ENCODE data around the gene DPYD.

The DPYD gene

DNA sequence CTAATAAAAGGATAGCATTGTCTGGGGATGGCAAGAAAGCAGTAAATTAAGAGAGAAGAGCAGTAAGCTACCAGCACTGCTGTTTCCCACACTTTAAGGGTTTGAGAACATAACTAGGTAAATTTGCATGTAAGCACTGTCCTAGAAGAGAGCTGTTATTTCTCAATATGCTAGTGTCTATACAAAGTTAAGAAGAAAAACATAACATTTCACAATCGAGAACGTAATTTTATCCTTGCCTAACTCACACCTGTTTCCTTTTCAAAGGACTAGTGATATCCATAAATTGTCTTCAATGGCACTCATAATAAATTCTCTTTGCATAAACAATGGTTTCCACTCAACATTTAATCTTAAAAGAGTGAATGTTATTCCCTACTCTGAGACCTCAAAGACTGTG lies 623.2 kb downstream of the DPYD start:
- TF ChIP-seq, protein P1, sequence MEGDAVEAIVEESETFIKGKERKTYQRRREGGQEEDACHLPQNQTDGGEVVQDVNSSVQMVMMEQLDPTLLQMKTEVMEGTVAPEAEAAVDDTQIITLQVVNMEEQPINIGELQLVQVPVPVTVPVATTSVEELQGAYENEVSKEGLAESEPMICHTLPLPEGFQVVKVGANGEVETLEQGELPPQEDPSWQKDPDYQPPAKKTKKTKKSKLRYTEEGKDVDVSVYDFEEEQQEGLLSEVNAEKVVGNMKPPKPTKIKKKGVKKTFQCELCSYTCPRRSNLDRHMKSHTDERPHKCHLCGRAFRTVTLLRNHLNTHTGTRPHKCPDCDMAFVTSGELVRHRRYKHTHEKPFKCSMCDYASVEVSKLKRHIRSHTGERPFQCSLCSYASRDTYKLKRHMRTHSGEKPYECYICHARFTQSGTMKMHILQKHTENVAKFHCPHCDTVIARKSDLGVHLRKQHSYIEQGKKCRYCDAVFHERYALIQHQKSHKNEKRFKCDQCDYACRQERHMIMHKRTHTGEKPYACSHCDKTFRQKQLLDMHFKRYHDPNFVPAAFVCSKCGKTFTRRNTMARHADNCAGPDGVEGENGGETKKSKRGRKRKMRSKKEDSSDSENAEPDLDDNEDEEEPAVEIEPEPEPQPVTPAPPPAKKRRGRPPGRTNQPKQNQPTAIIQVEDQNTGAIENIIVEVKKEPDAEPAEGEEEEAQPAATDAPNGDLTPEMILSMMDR (IDR thresholded peaks at IDR 0.05; ENCODE audit: insufficient read depth, low read length, missing control alignments): no peak
- DNase-seq (ENCODE audit: low read depth, low spot score): no peak
- POLR2A ChIA-PET: no interaction called here
- no peak overlapping the region for H3K4me3 ChIP-seq (ENCODE audit: low read depth, low read length)
- CTCF ChIA-PET: no interaction called here

DNA sequence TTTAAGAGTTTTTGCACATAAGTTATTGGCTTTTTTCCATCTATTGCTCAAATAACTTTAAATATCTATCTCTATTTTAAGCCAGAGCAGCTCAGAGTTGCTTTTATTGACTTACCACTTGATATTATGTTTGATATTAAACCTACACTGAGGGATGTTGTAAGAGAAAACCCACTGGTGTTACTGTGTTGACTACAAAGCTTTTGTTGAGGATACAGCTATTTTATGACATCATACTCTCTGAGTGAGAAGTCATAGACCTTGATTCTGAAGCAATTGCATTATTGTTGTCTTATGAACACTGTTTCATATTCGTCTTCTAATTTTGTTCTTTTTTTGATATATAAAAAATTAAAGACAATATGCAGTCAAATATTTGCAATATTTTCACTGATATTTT lies 638.9 kb downstream of the DPYD start:
- TF ChIP-seq, protein P1 (IDR thresholded peaks at IDR 0.05; ENCODE audit: insufficient read depth, low read length, missing control alignments): no peak
- H3K4me3 ChIP-seq (ENCODE audit: low read depth, low read length): no peak overlapping the region
- POLR2A ChIA-PET: no interaction called here
- no peak for DNase-seq (ENCODE audit: low read depth, low spot score)
- CTCF ChIA-PET: no interaction called here

DNA sequence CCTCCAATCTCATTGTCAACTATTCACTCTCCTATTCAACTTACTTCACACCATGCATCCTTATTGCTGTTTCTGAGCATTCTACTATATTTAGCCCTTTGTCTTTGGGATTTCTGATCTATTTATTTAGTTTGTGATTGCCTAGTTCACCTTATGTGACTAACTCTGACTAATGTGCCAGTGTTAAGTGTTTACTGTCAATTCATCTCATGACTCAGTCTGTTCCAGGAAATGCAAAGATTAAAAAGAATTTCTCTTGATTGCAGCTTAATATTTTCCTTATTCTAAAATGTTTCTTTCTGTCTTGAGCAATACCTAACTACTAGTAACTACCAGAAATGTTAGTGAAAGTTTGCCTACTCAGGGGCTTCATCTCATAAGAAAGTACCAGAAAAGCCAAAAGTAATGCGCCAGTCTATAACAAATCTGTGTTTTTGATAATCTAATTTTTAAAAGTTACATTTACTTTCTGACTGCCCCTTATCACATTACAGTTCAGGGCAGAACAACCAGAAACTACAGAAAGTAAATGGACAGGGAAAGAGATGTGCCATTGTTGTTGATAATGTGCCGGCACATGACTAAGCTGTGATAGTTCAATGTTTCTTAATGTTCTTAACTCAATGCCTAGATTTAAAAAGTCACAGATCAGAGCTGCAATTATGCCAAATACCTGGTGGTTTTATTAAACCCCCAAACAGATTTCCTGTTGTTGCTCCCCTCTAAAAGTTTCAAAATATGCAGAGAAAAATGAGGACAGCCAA lies 642.8 kb downstream of the DPYD start:
- H3K4me3 ChIP-seq (ENCODE audit: low read depth, low read length): no peak overlapping the region
- peak; percentile 5 for DNase-seq (ENCODE audit: low read depth, low spot score)
- ChIA-PET CTCF (no interaction called here), POLR2A (no interaction called here)
- TF ChIP-seq, protein P1 (IDR thresholded peaks at IDR 0.05; ENCODE audit: insufficient read depth, low read length, missing control alignments): no peak

DNA sequence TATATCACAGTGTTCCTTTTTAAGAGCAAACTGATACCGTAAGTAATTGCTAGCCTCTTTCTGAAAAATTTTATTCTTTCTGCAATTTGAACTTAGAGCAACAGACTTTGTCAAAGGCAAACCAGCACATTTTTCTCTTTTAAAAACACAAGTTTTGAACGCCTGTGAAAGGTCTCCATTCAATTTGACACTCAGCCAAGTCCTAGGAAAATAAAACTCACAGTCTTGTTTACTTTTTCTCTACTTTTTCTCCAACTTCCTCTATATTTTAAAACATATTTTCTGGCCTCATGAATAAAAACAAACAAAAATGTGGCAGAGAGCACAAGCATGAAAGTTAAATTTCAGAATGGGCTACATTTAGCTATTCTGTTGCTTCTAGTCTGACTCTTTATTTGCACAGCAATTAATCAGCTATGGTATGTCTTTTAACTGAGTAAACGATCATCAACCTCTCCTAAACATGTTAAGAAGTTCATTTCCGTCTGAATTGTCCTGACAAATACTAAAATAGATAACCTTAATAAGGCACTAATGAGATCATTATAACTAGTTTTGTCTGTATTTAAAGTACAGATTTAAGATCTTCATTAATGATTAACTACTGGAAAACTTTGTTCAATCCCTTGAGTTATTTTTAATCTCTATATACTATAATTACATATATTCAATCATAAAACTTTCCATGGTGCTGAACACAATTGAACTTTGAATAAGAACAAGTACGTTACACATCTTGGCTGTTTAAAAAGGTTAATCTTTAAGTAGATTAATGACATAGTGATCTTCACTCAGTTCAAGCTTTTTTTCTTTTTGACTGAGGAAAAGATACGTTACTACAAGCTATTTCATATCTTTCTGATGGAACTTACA lies 648.7 kb downstream of the DPYD start:
- ChIA-PET CTCF (no interaction called here), POLR2A (no interaction called here)
- no peak for DNase-seq (ENCODE audit: low read depth, low spot score)
- TF ChIP-seq, protein P1 (IDR thresholded peaks at IDR 0.05; ENCODE audit: insufficient read depth, low read length, missing control alignments): no peak
- H3K4me3 ChIP-seq (ENCODE audit: low read depth, low read length): no peak overlapping the region

DNA sequence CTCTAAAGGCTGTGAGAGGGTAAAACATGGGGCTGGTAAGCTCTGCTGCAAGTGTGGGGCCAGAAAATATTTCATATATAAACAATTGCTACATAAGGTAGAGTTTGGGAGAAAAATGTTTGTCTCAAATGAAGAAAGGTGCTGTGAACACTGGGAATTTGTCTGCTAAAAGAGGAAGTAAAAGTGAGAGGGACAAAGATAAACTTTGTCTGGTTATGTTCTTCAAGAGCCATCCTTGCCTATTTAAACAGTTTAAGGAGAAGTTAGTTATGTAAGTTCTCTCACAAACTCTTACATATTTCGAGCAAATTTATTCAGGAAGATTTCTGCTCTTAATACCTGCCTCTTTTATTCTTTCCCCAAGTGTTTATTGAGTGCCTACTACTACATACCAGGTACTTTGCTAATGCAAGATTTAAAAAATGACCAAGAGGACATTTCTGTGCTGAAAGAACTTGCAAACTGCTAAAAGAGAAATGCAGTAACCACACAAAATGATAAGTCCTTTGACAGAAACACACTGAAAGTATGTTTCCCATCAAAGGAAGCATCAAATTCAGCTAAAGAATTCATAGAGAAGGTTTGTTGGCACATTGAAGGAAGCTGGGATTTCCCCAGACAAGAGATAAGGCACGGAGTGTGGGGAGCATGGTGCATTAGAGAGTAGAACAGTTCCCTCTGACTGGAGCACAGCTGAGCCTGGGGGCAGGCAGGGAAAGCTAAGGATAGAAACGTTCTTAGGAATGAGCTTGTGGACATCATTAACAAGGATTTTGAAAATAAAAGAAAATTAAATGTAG lies 650.1 kb downstream of the DPYD start:
- TF ChIP-seq, protein P1 (IDR thresholded peaks at IDR 0.05; ENCODE audit: insufficient read depth, low read length, missing control alignments): no peak
- no peak for DNase-seq (ENCODE audit: low read depth, low spot score)
- POLR2A ChIA-PET: no interaction called here
- CTCF ChIA-PET: no interaction called here
- H3K4me3 ChIP-seq (ENCODE audit: low read depth, low read length): no peak overlapping the region

DNA sequence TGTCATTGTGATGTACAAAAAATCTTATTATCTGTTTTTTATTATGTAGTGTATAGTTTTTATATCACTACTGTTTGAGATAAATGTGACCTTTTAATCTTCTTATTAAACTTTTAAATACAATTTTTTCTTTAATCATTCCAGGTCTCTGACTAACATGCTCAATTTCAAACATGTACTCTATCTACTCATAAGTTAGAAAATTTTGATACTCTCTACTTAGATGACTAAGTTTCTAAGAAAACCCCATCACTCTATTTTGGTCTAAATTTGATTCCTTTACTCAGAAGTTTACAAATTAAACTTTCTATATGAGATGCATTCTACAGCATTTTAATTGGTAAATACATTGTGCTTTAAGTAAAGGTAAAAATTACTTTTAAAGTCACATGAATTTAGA lies 655.2 kb downstream of the DPYD start:
- DNase-seq (ENCODE audit: low read depth, low spot score): no peak
- no peak overlapping the region for H3K4me3 ChIP-seq (ENCODE audit: low read depth, low read length)
- POLR2A ChIA-PET: no interaction called here
- CTCF ChIA-PET: no interaction called here
- TF ChIP-seq, protein P1 (IDR thresholded peaks at IDR 0.05; ENCODE audit: insufficient read depth, low read length, missing control alignments): no peak

All from AG04449 (cell line).